GM12878 (cell line): ENCODE measurements around the gene FGFRL1. TPM values are rescaled to one million over a fixed set of nuclear protein-coding genes. Genes with fewer than 3 reads are reported as not detected.

Experiments used
- ATAC-seq: fragments of 200-7000 bp; cut with Tn5 transposase; 3 replicates; pipeline ENCODE4 v1.9.1; 2020; ENCODE audit warnings: mild to moderate bottlenecking, moderate library complexity
- BruUV-seq: library from RNA; stranded (reverse); fragments of 400-500 nt; replicated peaks from 2 replicates; lab custom pipeline; 2021; lab: Mats Ljungman, UMichigan
- CTCF ChIA-PET: fragments of 300-600 bp; sonication (Branson Sonifier 250); formaldehyde crosslinking; extraction: SDS; loops from one replicate; lab custom pipeline; 2021; ENCODE audit warnings: inconsistent platforms; lab: Yijun Ruan, JAX
- POLR2A ChIA-PET: fragments of 350-600 bp; formaldehyde crosslinking; extraction: SDS; loops from one replicate; lab custom pipeline; 2021; ENCODE audit warnings: inconsistent platforms; lab: Charles Lee
- RAD21 ChIA-PET: fragments of 300-600 bp; sonication (Branson Sonifier 250); formaldehyde crosslinking; loops from one replicate; lab custom pipeline; 2023; ENCODE audit warnings: antibody characterized with exemption; ENCODE audit not compliant: unreplicated experiment; lab: Charles Lee
- SMC1A ChIA-PET: fragments of 300-600 bp; sonication (Branson Sonifier 250); formaldehyde crosslinking; loops from one replicate; lab custom pipeline; 2023; ENCODE audit not compliant: unreplicated experiment, uncharacterized antibody; lab: Charles Lee
- DNase-seq: peaks from one replicate; pipeline ENCODE4 v3.0.0-alpha.2; 2011; ENCODE audit warnings: low read depth, low spot score
- FAIRE-seq: peaks from 3 replicates; lab custom pipeline; 2011; peaks lifted over from hg19 to GRCh38; lab: Jason Lieb, UNC
- H2AFZ ChIP-seq: 2 replicates; pipeline ENCODE4 v1.6.0; 2011; ENCODE audit warnings: low read depth, low read length, control low read depth; ENCODE audit not compliant: control insufficient read depth
- H3K27ac ChIP-seq: 2 replicates; pipeline ENCODE4 v1.5.1; 2011; ENCODE audit warnings: control low read depth; ENCODE audit not compliant: control insufficient read depth, insufficient read depth
- H3K27me3 ChIP-seq, 2 experiments: replicated peaks in 1 of 2; 2 replicates each; pipeline versions ENCODE4 v1.6.0 to v1.6.1; 2011; ENCODE audit warnings: low read length in 1 of 2; ENCODE audit not compliant: control insufficient read depth in 2 of 2, insufficient read depth in 2 of 2
- H3K36me3 ChIP-seq, 2 experiments: 2 replicates each; pipeline ENCODE4 v1.5.1; 2011; ENCODE audit warnings: low read length in 1 of 2; ENCODE audit not compliant: control insufficient read depth in 2 of 2, insufficient read depth in 2 of 2
- H3K4me1 ChIP-seq: 2 replicates; pipeline ENCODE4 v1.6.1; 2011; ENCODE audit warnings: mild to moderate bottlenecking, low read length, moderate library complexity, mixed read lengths; ENCODE audit not compliant: control insufficient read depth, insufficient read depth
- H3K4me2 ChIP-seq: 2 replicates; pipeline ENCODE4 v1.6.0; 2011; ENCODE audit warnings: control low read depth; ENCODE audit not compliant: control insufficient read depth, insufficient read depth
- H3K4me3 ChIP-seq: fragments of 200-600 bp; sonication (generic); 2 replicates; pipeline ENCODE4 v1.5.1; 2016
- H3K79me2 ChIP-seq: 2 replicates; pipeline ENCODE4 v1.6.0; 2011; ENCODE audit warnings: low read length; ENCODE audit not compliant: control insufficient read depth, insufficient read depth
- H3K9ac ChIP-seq: 2 replicates; pipeline ENCODE4 v1.8.0; 2011; ENCODE audit warnings: low read length, control low read depth, mixed read lengths; ENCODE audit not compliant: control insufficient read depth, insufficient read depth
- H3K9me3 ChIP-seq: replicated peaks from 3 replicates; pipeline ENCODE4 v1.5.1; 2011; ENCODE audit warnings: mild to moderate bottlenecking, low read length; ENCODE audit not compliant: control insufficient read depth, insufficient read depth
- H4K20me1 ChIP-seq: 2 replicates; pipeline ENCODE4 v1.6.0; 2011; ENCODE audit not compliant: control insufficient read depth, insufficient read depth
- ASH2L ChIP-seq: fragments of 300-600, 200-600 bp; sonication (generic); IDR thresholded peaks from 2 replicates; pipeline ENCODE4 v1.6.1; 2017; ENCODE audit warnings: low read depth, mild to moderate bottlenecking, borderline replicate concordance
- EGR1 ChIP-seq, 2 experiments: IDR thresholded peaks; 1 replicate in 1 of 2; 2 replicates in 1 of 2; pipeline ENCODE4 v1.6.1; 2011 to 2012; ENCODE audit warnings: low read depth in 2 of 2, low read length in 2 of 2, borderline replicate concordance in 1 of 2, mild to moderate bottlenecking in 1 of 2, moderate library complexity in 1 of 2
- MYC ChIP-seq: IDR thresholded peaks from 2 replicates; pipeline ENCODE4 v1.6.1; 2011; ENCODE audit warnings: mild to moderate bottlenecking, low read length, moderate library complexity, inconsistent platforms; ENCODE audit not compliant: insufficient read depth, insufficient replicate concordance, insufficient read length, severe bottlenecking
- POLR2AphosphoS5 ChIP-seq: IDR thresholded peaks from 2 replicates; pipeline ENCODE4 v1.6.1; 2011; ENCODE audit warnings: mild to moderate bottlenecking, low read length, inconsistent platforms
- ZZZ3 ChIP-seq: IDR thresholded peaks from 2 replicates; pipeline ENCODE4 v1.6.1; 2011; ENCODE audit warnings: low read depth; ENCODE audit not compliant: control insufficient read depth, insufficient read length
- WGBS: methylation state at CpG from one replicate; pipeline ENCODE4 v1.1.6; 2016; ENCODE audit warnings: low lambda C conversion rate; ENCODE audit not compliant: insufficient replicate concordance, insufficient coverage; ENCODE audit errors: missing lambda C conversion rate; 5-methylcytosine and 5-hydroxymethylcytosine counted together
- in situ Hi-C: fragments of 300-500 bp; cut with MboI; formaldehyde crosslinking; loops from 9 replicates; pipeline ENCODE4 v1.14.3; 2018; ENCODE audit warnings: mixed read lengths
- intact Hi-C: fragments of 100-400 bp; cut with micrococcal nuclease; formaldehyde crosslinking; loops from one replicate; pipeline ENCODE4 v1.14.2; 2022; ENCODE audit not compliant: unreplicated experiment
- polyA plus RNA-seq, 11 experiments: library from polyadenylated mRNA; depleted of rRNA in 4 of 11; unstranded in 6 of 11; stranded (reverse) in 5 of 11; fragments of >200 nt; fragmentation: Nextera tagmentation in 4 of 11; fragmentation: Illumina TruSeq in 1 of 11; extraction: Ambion mirVana in 4 of 11; extraction: Trizol in 1 of 11; gene quantifications; 1 replicate in 1 of 11; 2 replicates in 10 of 11; pipeline versions ENCODE4 v1.2.1 to v1.2.3, GENCODE V29; 2011 to 2016; ENCODE audit warnings: inconsistent platforms in 2 of 11, missing spikeins in 2 of 11, low read depth in 1 of 11
- total RNA-seq, 4 experiments: library from RNA; depleted of rRNA in 3 of 4; stranded (reverse); fragments of >200 nt in 3 of 4; fragmentation: Illumina TruSeq in 1 of 4; extraction: Trizol in 1 of 4; gene quantifications; 2 replicates each; pipeline versions ENCODE4 v1.2.1 to v1.2.3, GENCODE V29; 2013 to 2021
- TF ChIP-seq, protein P1 (sequence below): fragments of 450-650 bp; IDR thresholded peaks from 2 replicates; pipeline ENCODE4 v1.6.1; 2017; ENCODE audit warnings: antibody characterized with exemption, mild to moderate bottlenecking, moderate library complexity
- TF ChIP-seq, protein P2 (sequence below): fragments of 450-650 bp; IDR thresholded peaks from 2 replicates; pipeline ENCODE4 v1.6.1; 2016; ENCODE audit warnings: mild to moderate bottlenecking
- TF ChIP-seq, protein P3 (sequence below): fragments of 450-650 bp; IDR thresholded peaks from 2 replicates; pipeline ENCODE4 v1.6.1; 2017; ENCODE audit warnings: low read depth, mild to moderate bottlenecking, moderate library complexity
- TF ChIP-seq, protein P4 (sequence below): fragments of 450-650 bp; formaldehyde crosslinking; IDR thresholded peaks from 2 replicates; pipeline ENCODE4 v1.5.0; 2022; ENCODE audit warnings: mild to moderate bottlenecking, missing genetic modification characterization

Gene FGFRL1
- total and polyA plus RNA-seq, 10 of the 15 experiments (the other 5 are each of a cell fraction or from before 2014, with no cell fraction given): 0.02 to 1.5 (median 0.29) TPM; not detected in 2

DNA sequence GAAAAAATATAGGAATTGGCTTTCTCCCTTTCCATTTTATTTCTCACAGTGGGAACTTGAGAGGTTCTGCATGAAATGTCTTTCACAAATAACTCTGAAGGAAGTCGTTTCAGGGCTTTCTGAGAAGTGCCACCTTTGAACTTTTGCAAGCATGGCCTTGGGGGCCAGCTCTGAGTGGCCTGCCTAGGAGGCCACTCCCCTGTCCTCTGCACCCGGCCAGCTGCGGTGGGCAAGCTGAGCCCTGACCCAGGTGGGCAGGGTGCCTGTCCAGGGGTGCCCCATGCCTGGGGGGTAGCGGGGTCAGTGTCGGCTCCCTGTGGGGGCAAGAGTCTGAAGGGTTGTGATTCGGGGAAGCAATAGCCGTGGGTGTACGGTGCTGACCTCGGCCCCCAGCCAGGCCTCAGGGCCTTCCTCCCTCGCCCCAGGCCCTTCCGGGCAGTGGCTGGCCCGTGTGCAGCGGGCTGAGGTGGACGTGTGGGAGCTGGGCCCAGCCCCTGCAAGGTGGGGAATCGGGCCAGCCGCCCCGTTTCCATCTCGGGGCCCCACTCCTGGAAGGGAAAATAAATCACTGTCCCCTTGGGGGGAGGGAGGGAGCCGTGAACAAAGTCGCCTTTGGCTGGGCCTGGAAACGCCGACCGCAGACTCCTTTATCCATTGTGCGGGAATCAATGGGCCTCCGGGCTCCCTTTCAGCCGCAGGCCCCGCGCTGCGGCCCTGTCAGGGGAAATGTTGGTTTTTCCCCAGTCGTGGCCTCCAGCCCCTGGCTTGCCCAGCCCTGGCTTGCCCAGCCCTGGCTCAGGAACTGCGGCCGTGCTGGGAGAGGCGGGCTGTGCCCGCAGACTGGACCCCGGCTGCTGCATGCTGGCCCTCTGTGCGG is 3.1 kb downstream of the FGFRL1 start:
- H3K9ac ChIP-seq: no peak overlapping the region
- WGBS: 68% methylated on average over 34 of the region's 36 CpGs
- H3K4me3 ChIP-seq: no peak overlapping the region
- H3K4me2 ChIP-seq: no peak overlapping the region
- no peak overlapping the region for H2AFZ ChIP-seq
- in situ Hi-C loops: no loop called here
- RAD21 ChIA-PET: no interaction called here
- no peaks in the 10 kb centered on the region; the same call in 2 of the 3 replicates for H3K9me3 ChIP-seq
- no peaks in the 10 kb centered on the region for H3K79me2 ChIP-seq
- ATAC-seq: no peak
- H3K27me3 ChIP-seq: peaks cover 0 to 3% of the 10 kb centered on the region in 2 experiments; a peak in 2 of 4 replicates
- SMC1A ChIA-PET: no interaction called here
- H3K27ac ChIP-seq: no peak overlapping the region
- intact Hi-C loops: no loop called here
- BruUV-seq: no TSS peak
- FAIRE-seq: no peak
- no peaks in the 10 kb centered on the region for H3K36me3 ChIP-seq
- CTCF ChIA-PET: no interaction called here
- POLR2A ChIA-PET: no interaction called here
- no peak for DNase-seq
- no peaks in the 10 kb centered on the region; the same call in 1 of the 2 replicates for H4K20me1 ChIP-seq
- peaks cover 7% of the 10 kb centered on the region for H3K4me1 ChIP-seq
- TF ChIP-seq, protein P1, sequence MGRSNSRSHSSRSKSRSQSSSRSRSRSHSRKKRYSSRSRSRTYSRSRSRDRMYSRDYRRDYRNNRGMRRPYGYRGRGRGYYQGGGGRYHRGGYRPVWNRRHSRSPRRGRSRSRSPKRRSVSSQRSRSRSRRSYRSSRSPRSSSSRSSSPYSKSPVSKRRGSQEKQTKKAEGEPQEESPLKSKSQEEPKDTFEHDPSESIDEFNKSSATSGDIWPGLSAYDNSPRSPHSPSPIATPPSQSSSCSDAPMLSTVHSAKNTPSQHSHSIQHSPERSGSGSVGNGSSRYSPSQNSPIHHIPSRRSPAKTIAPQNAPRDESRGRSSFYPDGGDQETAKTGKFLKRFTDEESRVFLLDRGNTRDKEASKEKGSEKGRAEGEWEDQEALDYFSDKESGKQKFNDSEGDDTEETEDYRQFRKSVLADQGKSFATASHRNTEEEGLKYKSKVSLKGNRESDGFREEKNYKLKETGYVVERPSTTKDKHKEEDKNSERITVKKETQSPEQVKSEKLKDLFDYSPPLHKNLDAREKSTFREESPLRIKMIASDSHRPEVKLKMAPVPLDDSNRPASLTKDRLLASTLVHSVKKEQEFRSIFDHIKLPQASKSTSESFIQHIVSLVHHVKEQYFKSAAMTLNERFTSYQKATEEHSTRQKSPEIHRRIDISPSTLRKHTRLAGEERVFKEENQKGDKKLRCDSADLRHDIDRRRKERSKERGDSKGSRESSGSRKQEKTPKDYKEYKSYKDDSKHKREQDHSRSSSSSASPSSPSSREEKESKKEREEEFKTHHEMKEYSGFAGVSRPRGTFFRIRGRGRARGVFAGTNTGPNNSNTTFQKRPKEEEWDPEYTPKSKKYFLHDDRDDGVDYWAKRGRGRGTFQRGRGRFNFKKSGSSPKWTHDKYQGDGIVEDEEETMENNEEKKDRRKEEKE: no peak
- TF ChIP-seq ZZZ3: no peak
- TF ChIP-seq, protein P2, sequence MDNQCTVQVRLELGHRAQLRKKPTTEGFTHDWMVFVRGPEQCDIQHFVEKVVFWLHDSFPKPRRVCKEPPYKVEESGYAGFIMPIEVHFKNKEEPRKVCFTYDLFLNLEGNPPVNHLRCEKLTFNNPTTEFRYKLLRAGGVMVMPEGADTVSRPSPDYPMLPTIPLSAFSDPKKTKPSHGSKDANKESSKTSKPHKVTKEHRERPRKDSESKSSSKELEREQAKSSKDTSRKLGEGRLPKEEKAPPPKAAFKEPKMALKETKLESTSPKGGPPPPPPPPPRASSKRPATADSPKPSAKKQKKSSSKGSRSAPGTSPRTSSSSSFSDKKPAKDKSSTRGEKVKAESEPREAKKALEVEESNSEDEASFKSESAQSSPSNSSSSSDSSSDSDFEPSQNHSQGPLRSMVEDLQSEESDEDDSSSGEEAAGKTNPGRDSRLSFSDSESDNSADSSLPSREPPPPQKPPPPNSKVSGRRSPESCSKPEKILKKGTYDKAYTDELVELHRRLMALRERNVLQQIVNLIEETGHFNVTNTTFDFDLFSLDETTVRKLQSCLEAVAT: no peak
- TF ChIP-seq, protein P3, sequence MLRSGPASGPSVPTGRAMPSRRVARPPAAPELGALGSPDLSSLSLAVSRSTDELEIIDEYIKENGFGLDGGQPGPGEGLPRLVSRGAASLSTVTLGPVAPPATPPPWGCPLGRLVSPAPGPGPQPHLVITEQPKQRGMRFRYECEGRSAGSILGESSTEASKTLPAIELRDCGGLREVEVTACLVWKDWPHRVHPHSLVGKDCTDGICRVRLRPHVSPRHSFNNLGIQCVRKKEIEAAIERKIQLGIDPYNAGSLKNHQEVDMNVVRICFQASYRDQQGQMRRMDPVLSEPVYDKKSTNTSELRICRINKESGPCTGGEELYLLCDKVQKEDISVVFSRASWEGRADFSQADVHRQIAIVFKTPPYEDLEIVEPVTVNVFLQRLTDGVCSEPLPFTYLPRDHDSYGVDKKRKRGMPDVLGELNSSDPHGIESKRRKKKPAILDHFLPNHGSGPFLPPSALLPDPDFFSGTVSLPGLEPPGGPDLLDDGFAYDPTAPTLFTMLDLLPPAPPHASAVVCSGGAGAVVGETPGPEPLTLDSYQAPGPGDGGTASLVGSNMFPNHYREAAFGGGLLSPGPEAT: no peak
- no peak for TF ChIP-seq EGR1 (IDR thresholded peaks at IDR 0.05; ENCODE audit: borderline replicate concordance in 1 of 2, low read depth in 2 of 2, low read length in 2 of 2)
- TF ChIP-seq MYC: no peak
- TF ChIP-seq, protein P4, sequence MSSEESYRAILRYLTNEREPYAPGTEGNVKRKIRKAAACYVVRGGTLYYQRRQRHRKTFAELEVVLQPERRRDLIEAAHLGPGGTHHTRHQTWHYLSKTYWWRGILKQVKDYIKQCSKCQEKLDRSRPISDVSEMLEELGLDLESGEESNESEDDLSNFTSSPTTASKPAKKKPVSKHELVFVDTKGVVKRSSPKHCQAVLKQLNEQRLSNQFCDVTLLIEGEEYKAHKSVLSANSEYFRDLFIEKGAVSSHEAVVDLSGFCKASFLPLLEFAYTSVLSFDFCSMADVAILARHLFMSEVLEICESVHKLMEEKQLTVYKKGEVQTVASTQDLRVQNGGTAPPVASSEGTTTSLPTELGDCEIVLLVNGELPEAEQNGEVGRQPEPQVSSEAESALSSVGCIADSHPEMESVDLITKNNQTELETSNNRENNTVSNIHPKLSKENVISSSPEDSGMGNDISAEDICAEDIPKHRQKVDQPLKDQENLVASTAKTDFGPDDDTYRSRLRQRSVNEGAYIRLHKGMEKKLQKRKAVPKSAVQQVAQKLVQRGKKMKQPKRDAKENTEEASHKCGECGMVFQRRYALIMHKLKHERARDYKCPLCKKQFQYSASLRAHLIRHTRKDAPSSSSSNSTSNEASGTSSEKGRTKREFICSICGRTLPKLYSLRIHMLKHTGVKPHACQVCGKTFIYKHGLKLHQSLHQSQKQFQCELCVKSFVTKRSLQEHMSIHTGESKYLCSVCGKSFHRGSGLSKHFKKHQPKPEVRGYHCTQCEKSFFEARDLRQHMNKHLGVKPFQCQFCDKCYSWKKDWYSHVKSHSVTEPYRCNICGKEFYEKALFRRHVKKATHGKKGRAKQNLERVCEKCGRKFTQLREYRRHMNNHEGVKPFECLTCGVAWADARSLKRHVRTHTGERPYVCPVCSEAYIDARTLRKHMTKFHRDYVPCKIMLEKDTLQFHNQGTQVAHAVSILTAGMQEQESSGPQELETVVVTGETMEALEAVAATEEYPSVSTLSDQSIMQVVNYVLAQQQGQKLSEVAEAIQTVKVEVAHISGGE (CRISPR knock-in tag): no peak
- no peak for TF ChIP-seq POLR2AphosphoS5
- no peak for TF ChIP-seq ASH2L
